ENCODE data around the gene KCNK1. TPM values are rescaled to one million over a fixed set of nuclear protein-coding genes. Genes with fewer than 3 reads are reported as not detected.

KCNK1 gene
- total RNA-seq, 1 experiment from 2014 or later = not detected

GRCh38 chr1:233607252-233608119, 6.4 kb upstream of the KCNK1 start:
- Histone ChIP-seq H3K9me3 (no peaks in the 10 kb centered on the region), H3K27me3 (replicated peaks; ENCODE audit: control insufficient read depth, insufficient read depth, low read length) (no peaks in the 10 kb centered on the region; the same call in 1 of the 2 replicates), H3K4me1 (no peaks in the 10 kb centered on the region), H3K4me3 (ENCODE audit: low read depth, low read length) (no peak overlapping the region), H3K36me3 (ENCODE audit: control insufficient read depth, insufficient read depth, low read length) (no peaks in the 10 kb centered on the region)
- no peaks in the 10 kb centered on the region for H3K4me1 Mint-ChIP-seq (ENCODE audit: low read depth, unreplicated experiment)
- no peak for TF ChIP-seq CTCF (IDR thresholded peaks at IDR 0.05; ENCODE audit: insufficient read depth in 1 of 2, low read depth in 1 of 2, low read length in 1 of 2, severe bottlenecking in 1 of 2, unreplicated experiment in 1 of 2)
- no peak overlapping the region for H3K27ac Mint-ChIP-seq (ENCODE audit: unreplicated experiment)
- no peak for DNase-seq
- H3K4me3 Mint-ChIP-seq (ENCODE audit: unreplicated experiment) = no peak overlapping the region
- ChIA-PET CTCF (no interaction called here), POLR2A (no interaction called here)
- intact Hi-C loops (cut with micrococcal nuclease; ENCODE audit: unreplicated experiment) = no loop called here
- H3K27me3 Mint-ChIP-seq (ENCODE audit: insufficient read depth, unreplicated experiment) = peaks cover 18% of the 10 kb centered on the region
- peaks cover 8% of the 10 kb centered on the region for H3K9me3 Mint-ChIP-seq (ENCODE audit: unreplicated experiment)
- no peaks in the 10 kb centered on the region for H3K36me3 Mint-ChIP-seq (ENCODE audit: insufficient read depth, unreplicated experiment)
- no TSS peak for BruUV-seq (replicated peaks)

- Mint-ChIP-seq H3K4me1 (ENCODE audit: low read depth, unreplicated experiment) (no peaks in the 10 kb centered on the region), H3K9me3 (ENCODE audit: unreplicated experiment) (peaks cover 8% of the 10 kb centered on the region), H3K4me3 (ENCODE audit: unreplicated experiment) (no peak overlapping the region), H3K27me3 (ENCODE audit: insufficient read depth, unreplicated experiment) (peaks cover 25% of the 10 kb centered on the region), H3K36me3 (ENCODE audit: insufficient read depth, unreplicated experiment) (peaks cover 4% of the 10 kb centered on the region), H3K27ac (ENCODE audit: unreplicated experiment) (no peak overlapping the region)
- H3K4me1 ChIP-seq = no peaks in the 10 kb centered on the region
- CTCF ChIA-PET = no interaction called here
- no peaks in the 10 kb centered on the region for H3K9me3 ChIP-seq
- H3K36me3 ChIP-seq (ENCODE audit: control insufficient read depth, insufficient read depth, low read length) = no peaks in the 10 kb centered on the region
- no peak for TF ChIP-seq CTCF (IDR thresholded peaks at IDR 0.05; ENCODE audit: insufficient read depth in 1 of 2, low read depth in 1 of 2, low read length in 1 of 2, severe bottlenecking in 1 of 2, unreplicated experiment in 1 of 2)
- intact Hi-C loops (cut with micrococcal nuclease; ENCODE audit: unreplicated experiment) = no loop called here
- no TSS peak for BruUV-seq (replicated peaks)
- POLR2A ChIA-PET = no interaction called here
- no peaks in the 10 kb centered on the region; the same call in 1 of the 2 replicates for H3K27me3 ChIP-seq (replicated peaks; ENCODE audit: control insufficient read depth, insufficient read depth, low read length)
- no peak overlapping the region for H3K4me3 ChIP-seq (ENCODE audit: low read depth, low read length)
- DNase-seq = no peak
These were observed 4.9 kb upstream of the KCNK1 start for GRCh38 chr1:233608988-233609387.

- H3K4me3 ChIP-seq (ENCODE audit: low read depth, low read length) = no peak overlapping the region
- no peak overlapping the region for H3K4me3 Mint-ChIP-seq (ENCODE audit: unreplicated experiment)
- H3K4me1 ChIP-seq = peaks cover 3% of the 10 kb centered on the region; the same call in 1 of the 2 replicates
- ChIA-PET CTCF (no interaction called here), POLR2A (no interaction called here)
- no peak for TF ChIP-seq CTCF (IDR thresholded peaks at IDR 0.05; ENCODE audit: insufficient read depth in 1 of 2, low read depth in 1 of 2, low read length in 1 of 2, severe bottlenecking in 1 of 2, unreplicated experiment in 1 of 2)
- intact Hi-C loops (cut with micrococcal nuclease; ENCODE audit: unreplicated experiment) = no loop called here
- H3K9me3 ChIP-seq = no peaks in the 10 kb centered on the region
- H3K36me3 Mint-ChIP-seq (ENCODE audit: insufficient read depth, unreplicated experiment) = peaks cover 4% of the 10 kb centered on the region
- peaks cover 27% of the 10 kb centered on the region for H3K27me3 Mint-ChIP-seq (ENCODE audit: insufficient read depth, unreplicated experiment)
- H3K36me3 ChIP-seq (ENCODE audit: control insufficient read depth, insufficient read depth, low read length) = no peaks in the 10 kb centered on the region
- no peak for DNase-seq
- H3K4me1 Mint-ChIP-seq (ENCODE audit: low read depth, unreplicated experiment) = no peaks in the 10 kb centered on the region
- H3K9me3 Mint-ChIP-seq (ENCODE audit: unreplicated experiment) = no peaks in the 10 kb centered on the region
- no TSS peak for BruUV-seq (replicated peaks)
- H3K27me3 ChIP-seq (replicated peaks; ENCODE audit: control insufficient read depth, insufficient read depth, low read length) = peaks cover 1% of the 10 kb centered on the region
- no peak overlapping the region for H3K27ac Mint-ChIP-seq (ENCODE audit: unreplicated experiment)
These were observed 4.0 kb upstream of the KCNK1 start for GRCh38 chr1:233609926-233610325.
